Placental epithelial cell (primary cell): ENCODE results near the gene SNCG. TPM values are rescaled to one million over a fixed set of nuclear protein-coding genes. Genes with fewer than 3 reads are reported as not detected.

ENCODE experiments used
- small RNA-seq: library from RNA; depleted of rRNA; stranded (forward); fragments of <200 nt; gene quantifications from one replicate; pipeline ENCODE3, GENCODE V24; 2012
- total RNA-seq: library from RNA; depleted of rRNA; stranded (reverse); fragments of >200 nt; gene quantifications from 2 replicates; pipeline ENCODE4 v1.2.3, GENCODE V29; 2012

SNCG gene
- total RNA-seq, result 1.3 and 1.6 TPM in 2 replicates

GRCh38 chr10:86958116-86958900, at the start of gene SNCG:
SNCG (plus strand) TSS chr10:86958599; CDS start chr10:86958698, 99 bp downstream.

GRCh38 chr10:86957471-86958115, 806 bp upstream of the SNCG start, which contains the start of gene MMRN2:
MMRN2 (minus strand) TSS chr10:86957615; CDS start chr10:86957541, 74 bp downstream.

DNA sequence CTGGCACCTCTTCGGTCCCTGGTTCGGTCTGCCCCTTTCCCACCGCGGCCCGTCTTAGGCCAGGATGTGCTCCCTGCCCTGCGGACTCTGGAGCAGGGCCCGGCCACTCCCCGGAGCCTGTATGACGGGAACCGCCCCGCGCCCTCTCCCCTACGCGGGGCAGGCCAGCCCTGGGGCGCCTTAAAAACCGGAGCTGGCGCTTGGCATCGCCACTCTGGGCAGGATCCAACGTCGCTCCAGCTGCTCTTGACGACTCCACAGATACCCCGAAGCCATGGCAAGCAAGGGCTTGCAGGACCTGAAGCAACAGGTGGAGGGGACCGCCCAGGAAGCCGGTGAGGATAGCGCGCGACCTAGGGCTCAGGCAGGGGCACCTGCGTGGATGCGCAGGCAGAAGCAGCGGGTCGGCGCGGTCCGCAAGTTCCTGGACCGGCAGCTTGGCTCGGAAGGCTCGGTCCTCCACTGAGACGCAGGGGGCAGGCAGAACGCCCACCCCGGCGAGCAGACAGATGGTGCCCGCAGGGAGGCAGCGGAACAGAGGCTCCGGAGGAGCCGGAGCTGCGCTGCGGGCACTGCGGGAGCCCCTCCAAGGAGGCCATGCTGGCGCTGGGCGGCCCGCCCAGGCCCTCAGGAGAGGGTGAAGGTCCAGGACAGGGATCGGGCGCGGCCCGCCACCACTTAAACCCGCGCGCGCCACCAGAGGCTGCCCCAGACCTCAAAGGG, 10.0 kb downstream of the SNCG start, which contains the start of gene ADIRF:
TSS of gene ADIRF (plus strand) at position 212 of the 723 bp plus-strand sequence. CDS start at position 275, 63 bp downstream.

Small RNA genes within 50 kb of the gene (small RNA-seq; reads per million reads assigned to genes)
- gene BMS1P3, result not detected

Other genes with a start within 250 kb of the SNCG start
- 42.4 and 52.5 TPM in 2 replicates for gene BMPR1A, start 202.0 kb upstream of the SNCG start, total RNA-seq
- gene MMRN2, start 984 bp upstream of the SNCG start, total RNA-seq, result 1.3 and 5.5 TPM in 2 replicates
- gene ADIRF, start 9.9 kb downstream of the SNCG start, total RNA-seq, result 3.5 TPM in 1 of 2 replicates, not detected in the other
- gene FAM25A, start 61.7 kb downstream of the SNCG start, total RNA-seq, result not detected in 2 replicates
- 205 and 226 TPM in 2 replicates for gene GLUD1, start 136.2 kb downstream of the SNCG start, total RNA-seq
- gene SHLD2, start 136.6 kb downstream of the SNCG start, total RNA-seq, result 31.4 and 34.8 TPM in 2 replicates